Stomach smooth muscle (tissue), 2 donors: ENCODE data around the gene DPM3.

Experiments used
- H3K27ac ChIP-seq: one replicate; pipeline ENCODE4 v1.7.0; 2013; ENCODE audit warnings: mild to moderate bottlenecking, low read length, inconsistent platforms
- H3K27me3 ChIP-seq, 2 donors: one replicate each; pipeline ENCODE4 v1.7.0; 2013; ENCODE audit warnings: low read length in 2 of 2; ENCODE audit not compliant: insufficient read depth in 2 of 2, control insufficient read depth in 1 of 2
- H3K36me3 ChIP-seq, 2 donors: one replicate each; pipeline ENCODE4 v1.7.0; 2013; ENCODE audit warnings: low read length in 2 of 2; ENCODE audit not compliant: control insufficient read depth in 2 of 2, insufficient read depth in 2 of 2
- H3K4me1 ChIP-seq: one replicate; pipeline ENCODE4 v1.7.0; 2013; ENCODE audit warnings: low read length; ENCODE audit not compliant: control insufficient read depth, insufficient read depth
- H3K4me3 ChIP-seq, 2 donors: one replicate each; pipeline ENCODE4 v1.7.0; 2013; ENCODE audit warnings: low read length in 2 of 2
- H3K9ac ChIP-seq, 2 donors: one replicate each; pipeline ENCODE4 v1.7.0; 2013; ENCODE audit warnings: low read length in 2 of 2, mild to moderate bottlenecking in 1 of 2
- H3K9me3 ChIP-seq, 2 donors: one replicate each; pipeline ENCODE4 v1.7.0; 2013; ENCODE audit warnings: low read length in 2 of 2; ENCODE audit not compliant: control insufficient read depth in 2 of 2
- donor health status: healthy.
- donor health status: Pancreatic carcinoma.

Gene DPM3

GRCh38 chr1:155182052-155182550 is 41.8 kb upstream of the DPM3 start:
- no peak overlapping the region for H3K9ac ChIP-seq
- H3K4me3 ChIP-seq: no peak overlapping the region
- no peaks in the 10 kb centered on the region for H3K27me3 ChIP-seq
- H3K27ac ChIP-seq: no peak overlapping the region
- no peaks in the 10 kb centered on the region for H3K9me3 ChIP-seq
- H3K36me3 ChIP-seq: no peaks in the 10 kb centered on the region
- H3K4me1 ChIP-seq: peaks cover 3% of the 10 kb centered on the region

GRCh38 chr1:155181371-155182051 is 41.2 kb upstream of the DPM3 start:
- no peak overlapping the region for H3K27ac ChIP-seq
- peaks cover 8% of the 10 kb centered on the region for H3K4me1 ChIP-seq
- no peaks in the 10 kb centered on the region for H3K36me3 ChIP-seq
- no peaks in the 10 kb centered on the region for H3K27me3 ChIP-seq
- H3K9me3 ChIP-seq: no peaks in the 10 kb centered on the region
- no peak overlapping the region for H3K4me3 ChIP-seq
- no peak overlapping the region for H3K9ac ChIP-seq

GRCh38 chr1:155179112-155180031 is 39.0 kb upstream of the DPM3 start:
- no peaks in the 10 kb centered on the region for H3K36me3 ChIP-seq
- no peak overlapping the region for H3K27ac ChIP-seq
- H3K4me3 ChIP-seq: no peak overlapping the region
- no peaks in the 10 kb centered on the region for H3K9me3 ChIP-seq
- H3K4me1 ChIP-seq: peaks cover 8% of the 10 kb centered on the region
- peaks cover 8 to 14% of the 10 kb centered on the region in 2 donors for H3K27me3 ChIP-seq
- H3K9ac ChIP-seq: no peak overlapping the region

- Histone ChIP-seq H3K4me3 (no peak overlapping the region), H3K27ac (no peak overlapping the region), H3K27me3 (peaks cover 11 to 22% of the 10 kb centered on the region in 2 donors), H3K36me3 (no peaks in the 10 kb centered on the region), H3K9ac (no peak overlapping the region), H3K9me3 (no peaks in the 10 kb centered on the region), H3K4me1 (peaks cover 14% of the 10 kb centered on the region)
These were observed 38.2 kb upstream of the DPM3 start for GRCh38 chr1:155178441-155179111.

- Histone ChIP-seq H3K9me3 (no peaks in the 10 kb centered on the region), H3K4me1 (peaks cover 18% of the 10 kb centered on the region), H3K9ac (no peak overlapping the region), H3K27ac (no peak overlapping the region), H3K4me3 (no peak overlapping the region), H3K36me3 (no peaks in the 10 kb centered on the region), H3K27me3 (peaks cover 11 to 24% of the 10 kb centered on the region in 2 donors)
These were observed 37.6 kb upstream of the DPM3 start for GRCh38 chr1:155177918-155178281.

DNA sequence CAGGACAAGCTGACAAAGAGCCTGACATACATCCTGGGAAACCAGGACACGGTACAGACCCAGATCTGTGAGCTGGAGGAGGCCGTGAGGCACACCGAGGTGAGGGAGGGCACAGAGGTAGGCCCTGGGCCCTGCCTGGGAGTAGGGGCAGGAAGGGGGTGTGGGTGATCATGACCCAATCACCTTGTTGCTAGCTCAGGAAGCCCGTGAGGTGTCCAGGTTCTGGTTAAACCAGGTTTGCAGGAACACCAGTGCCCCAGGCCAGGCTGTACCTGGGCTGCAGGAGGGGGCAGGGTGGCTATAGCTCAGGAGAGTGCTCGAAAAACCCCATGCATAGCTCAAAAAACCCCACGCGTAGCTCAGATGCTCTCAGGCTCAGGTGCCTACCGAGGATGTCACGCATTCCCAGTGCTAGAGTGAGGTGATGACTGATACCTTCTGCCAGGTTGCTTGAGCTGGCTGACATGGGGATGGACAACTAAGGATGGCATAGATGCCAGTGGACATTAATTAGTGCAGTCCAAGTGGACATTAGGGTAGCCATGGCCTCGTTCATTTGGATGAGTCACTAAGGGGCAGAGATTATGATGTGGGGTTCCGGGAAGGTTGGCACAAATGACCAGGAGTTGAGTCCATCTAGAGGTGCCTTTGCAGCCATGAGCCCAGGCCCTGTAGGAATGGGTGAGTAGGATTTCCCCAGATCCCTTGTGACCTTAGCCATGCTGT is 37.0 kb upstream of the DPM3 start:
- Histone ChIP-seq H3K4me3 (no peak overlapping the region), H3K36me3 (no peaks in the 10 kb centered on the region), H3K27ac (no peak overlapping the region), H3K27me3 (peaks cover 11 to 24% of the 10 kb centered on the region in 2 donors), H3K9me3 (no peaks in the 10 kb centered on the region), H3K4me1 (peaks cover 23% of the 10 kb centered on the region), H3K9ac (peak overlapping the region in 1 of 2 donors; percentile 47)

GRCh38 chr1:155176544-155177071 is 36.3 kb upstream of the DPM3 start:
- Histone ChIP-seq H3K27ac (no peak overlapping the region), H3K9ac (no peak overlapping the region)

DNA sequence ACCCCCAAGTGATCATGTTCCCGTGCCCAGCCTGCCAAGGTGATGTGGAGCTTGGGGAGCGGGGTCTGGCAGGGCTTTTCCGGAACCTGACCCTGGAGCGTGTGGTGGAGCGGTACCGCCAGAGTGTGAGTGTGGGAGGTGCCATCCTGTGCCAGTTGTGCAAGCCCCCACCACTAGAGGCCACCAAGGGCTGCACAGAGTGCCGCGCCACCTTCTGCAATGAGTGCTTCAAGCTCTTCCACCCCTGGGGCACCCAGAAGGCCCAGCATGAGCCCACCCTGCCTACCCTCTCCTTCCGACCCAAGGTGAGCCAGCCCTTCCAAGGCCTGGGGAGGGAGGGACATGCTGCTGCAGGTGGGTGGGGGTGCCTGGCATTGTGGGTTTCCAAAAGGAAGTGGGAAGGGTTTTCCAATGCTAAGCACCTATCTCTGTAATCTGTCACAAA is 35.6 kb upstream of the DPM3 start:
- Histone ChIP-seq H3K9me3 (no peaks in the 10 kb centered on the region), H3K9ac (no peak overlapping the region), H3K4me3 (no peak overlapping the region), H3K27me3 (peaks cover 11 to 24% of the 10 kb centered on the region in 2 donors), H3K4me1 (peaks cover 28% of the 10 kb centered on the region), H3K27ac (no peak overlapping the region), H3K36me3 (no peaks in the 10 kb centered on the region)

More at GRCh38 chr1:155176544-155177071, 36.3 kb upstream of the DPM3 start:
- H3K4me3 ChIP-seq: peak overlapping the region in 1 of 2 donors; percentile 22
- no peaks in the 10 kb centered on the region for H3K9me3 ChIP-seq
- no peaks in the 10 kb centered on the region for H3K36me3 ChIP-seq
- peaks cover 11 to 24% of the 10 kb centered on the region in 2 donors for H3K27me3 ChIP-seq
- peaks cover 28% of the 10 kb centered on the region for H3K4me1 ChIP-seq

DNA sequence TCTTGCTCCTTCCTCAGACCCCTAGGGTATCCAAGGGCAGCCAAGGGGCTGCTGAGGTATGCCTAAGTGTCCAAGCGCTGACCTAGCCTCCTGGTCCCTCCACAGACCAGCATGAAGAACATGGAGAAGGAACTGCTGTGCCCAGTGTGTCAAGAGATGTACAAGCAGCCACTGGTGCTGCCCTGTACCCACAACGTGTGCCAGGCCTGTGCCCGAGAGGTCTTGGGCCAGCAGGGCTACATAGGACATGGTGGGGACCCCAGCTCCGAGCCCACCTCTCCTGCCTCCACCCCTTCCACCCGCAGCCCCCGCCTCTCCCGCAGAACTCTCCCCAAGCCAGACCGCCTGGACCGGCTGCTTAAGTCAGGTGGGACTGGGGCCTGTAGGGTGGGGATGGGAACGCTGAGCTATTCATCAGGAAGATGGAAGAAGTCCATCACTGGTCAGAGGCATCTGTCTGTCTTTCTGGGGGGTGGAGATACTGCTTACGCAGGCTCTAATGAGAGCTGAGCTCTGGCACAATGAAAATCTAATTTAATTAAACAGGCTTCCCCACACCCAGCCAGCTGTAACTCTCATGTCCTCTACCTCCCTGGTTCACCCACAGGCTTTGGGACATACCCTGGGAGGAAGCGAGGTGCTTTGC is 35.1 kb upstream of the DPM3 start:
- no peaks in the 10 kb centered on the region for H3K9me3 ChIP-seq
- peaks cover under 1% of the 10 kb centered on the region in 2 donors for H3K36me3 ChIP-seq
- H3K27me3 ChIP-seq: peaks cover 11 to 24% of the 10 kb centered on the region in 2 donors
- peaks cover 28% of the 10 kb centered on the region for H3K4me1 ChIP-seq
- H3K9ac ChIP-seq: no peak overlapping the region
- H3K27ac ChIP-seq: no peak overlapping the region
- H3K4me3 ChIP-seq: no peak overlapping the region
